Measurements from ENCODE around the gene ARV1. TPM values are rescaled to one million over a fixed set of nuclear protein-coding genes. Genes with fewer than 3 reads are reported as not detected.
A peak's percentile ranks its signal among the peaks of the same experiment; 100 is the strongest.
"Not testable (repeated sequence)": the region's sequence is repeated elsewhere in the genome, so short reads cannot be mapped to it uniquely, and the experiment has no call there.

ARV1 gene
- total and polyA plus RNA-seq, 10 donors: 11.8 to 31.6 (median 18.2) TPM

DNA sequence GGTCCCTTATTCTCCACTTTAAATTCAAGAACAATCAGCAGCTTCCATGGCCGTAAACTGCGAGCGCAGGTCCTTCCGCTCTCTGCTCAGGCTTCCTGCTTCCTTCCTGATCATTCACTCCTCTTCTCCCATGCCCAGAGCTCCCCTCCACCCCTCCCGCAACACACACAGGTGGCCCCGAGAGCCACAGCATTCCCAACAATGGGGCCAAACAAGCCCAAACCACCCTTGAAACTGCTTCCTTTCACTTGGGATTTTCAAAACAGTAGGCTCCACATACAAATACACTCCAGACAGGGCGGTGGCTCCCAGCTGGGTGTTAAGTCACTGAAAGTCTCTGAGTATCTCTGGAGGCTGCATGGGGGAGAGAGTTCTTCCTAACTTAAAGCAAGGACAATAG, 49.8 kb downstream of the ARV1 start:
- Histone ChIP-seq H3K9me3 (no peaks in the 10 kb centered on the region), H3K4me3 (peak overlapping the region in 2 of 8 donors; percentile 2 to 30), H3K4me1 (peaks cover 7 to 53% (median 17%) of the 10 kb centered on the region in 6 donors), H3K36me3 (peaks cover 0 to 10% (median 0%) of the 10 kb centered on the region in 6 donors), H3K27me3 (replicated peaks in 1 of 7) (no peaks in the 10 kb centered on the region), H3K27ac (peak overlapping the region in 6 of 8 donors; percentile 13 to 56 (median 34))
- TF ChIP-seq POLR2AphosphoS5 (IDR thresholded peaks at IDR 0.05) (peak in 2 of 3 donors; percentile 66 to 71), POLR2A (IDR thresholded peaks at IDR 0.05) (no peak)
- WGBS, 5 donors: 16 to 38% (median 25%) methylated on average over 7 of the region's 7 CpGs
- no peak for DNase-seq
- intact Hi-C loops (cut with DNase I; ENCODE audit: low total_unique reads): no loop called here

DNA sequence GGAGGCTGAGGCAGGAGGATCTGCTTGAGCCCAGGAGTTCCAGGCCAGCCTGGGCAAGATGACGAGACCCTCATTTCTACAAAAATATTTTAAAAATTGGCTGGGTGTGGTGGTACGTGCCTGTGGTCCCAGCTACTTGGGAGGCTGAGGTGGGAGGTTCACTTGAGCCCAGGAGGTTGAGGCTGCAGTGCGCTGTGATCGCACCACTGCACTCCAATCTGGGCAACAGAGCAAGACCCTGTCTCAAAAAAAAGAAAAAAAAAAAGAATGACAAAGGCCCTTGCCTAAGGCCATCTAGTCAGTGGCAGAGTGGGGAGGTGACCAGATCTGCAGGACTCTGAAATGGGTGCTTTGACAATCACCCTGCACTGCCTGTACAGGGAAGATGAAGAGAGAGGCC, 50.4 kb downstream of the ARV1 start:
- H3K9me3 ChIP-seq; DNase-seq; H3K27me3 ChIP-seq (replicated peaks in 1 of 7); H3K4me3 ChIP-seq; intact Hi-C loops (cut with DNase I; ENCODE audit: low total_unique reads): not testable (repeated sequence)
- Histone ChIP-seq H3K4me1 (peaks cover 7 to 54% (median 17%) of the 10 kb centered on the region in 6 donors), H3K36me3 (peaks cover 0 to 10% (median 0%) of the 10 kb centered on the region in 6 donors), H3K27ac (peak overlapping the region in 5 of 8 donors; percentile 22 to 56 (median 40))
- WGBS, 5 donors: 87 to 100% (median 91%) methylated on average over 4 of the region's 4 CpGs

DNA sequence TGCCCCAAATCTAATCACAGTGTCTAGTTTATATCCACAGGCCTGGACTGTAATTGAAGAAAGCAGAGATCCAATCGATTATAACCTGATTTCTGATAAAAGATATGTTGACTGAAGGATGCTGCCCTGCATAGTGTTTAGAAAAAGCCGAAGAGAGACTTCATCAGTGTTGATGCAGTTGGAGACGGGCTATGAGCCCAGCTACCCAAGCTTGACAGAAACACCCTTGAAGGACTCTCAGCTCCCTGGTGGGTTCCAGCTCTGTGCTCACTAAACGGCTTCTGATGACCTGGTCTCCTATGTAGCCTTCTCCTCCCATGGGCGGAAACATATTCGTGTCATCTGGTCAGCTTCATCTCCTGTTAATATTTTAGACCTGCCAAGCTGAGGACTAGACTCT, 50.9 kb downstream of the ARV1 start:
- Histone ChIP-seq H3K9me3 (no peaks in the 10 kb centered on the region), H3K36me3 (peaks cover 0 to 10% (median 0%) of the 10 kb centered on the region in 6 donors), H3K4me1 (peaks cover 7 to 54% (median 17%) of the 10 kb centered on the region in 6 donors), H3K4me3 (no peak overlapping the region), H3K27me3 (replicated peaks in 1 of 7) (no peaks in the 10 kb centered on the region), H3K27ac (no peak overlapping the region)
- TF ChIP-seq, protein P1, sequence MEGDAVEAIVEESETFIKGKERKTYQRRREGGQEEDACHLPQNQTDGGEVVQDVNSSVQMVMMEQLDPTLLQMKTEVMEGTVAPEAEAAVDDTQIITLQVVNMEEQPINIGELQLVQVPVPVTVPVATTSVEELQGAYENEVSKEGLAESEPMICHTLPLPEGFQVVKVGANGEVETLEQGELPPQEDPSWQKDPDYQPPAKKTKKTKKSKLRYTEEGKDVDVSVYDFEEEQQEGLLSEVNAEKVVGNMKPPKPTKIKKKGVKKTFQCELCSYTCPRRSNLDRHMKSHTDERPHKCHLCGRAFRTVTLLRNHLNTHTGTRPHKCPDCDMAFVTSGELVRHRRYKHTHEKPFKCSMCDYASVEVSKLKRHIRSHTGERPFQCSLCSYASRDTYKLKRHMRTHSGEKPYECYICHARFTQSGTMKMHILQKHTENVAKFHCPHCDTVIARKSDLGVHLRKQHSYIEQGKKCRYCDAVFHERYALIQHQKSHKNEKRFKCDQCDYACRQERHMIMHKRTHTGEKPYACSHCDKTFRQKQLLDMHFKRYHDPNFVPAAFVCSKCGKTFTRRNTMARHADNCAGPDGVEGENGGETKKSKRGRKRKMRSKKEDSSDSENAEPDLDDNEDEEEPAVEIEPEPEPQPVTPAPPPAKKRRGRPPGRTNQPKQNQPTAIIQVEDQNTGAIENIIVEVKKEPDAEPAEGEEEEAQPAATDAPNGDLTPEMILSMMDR (IDR thresholded peaks at IDR 0.05 in 8 of 11, conservative IDR thresholded peaks at IDR 0.05 in 3 of 11): no peak
- TF ChIP-seq POLR2AphosphoS5 (IDR thresholded peaks at IDR 0.05) (no peak), POLR2A (IDR thresholded peaks at IDR 0.05) (no peak)
- 85 to 93% (median 93%) methylated on average over 6 of the region's 6 CpGs for WGBS, 5 donors
- DNase-seq: no peak
- intact Hi-C loops (cut with DNase I; ENCODE audit: low total_unique reads): no loop called here

DNA sequence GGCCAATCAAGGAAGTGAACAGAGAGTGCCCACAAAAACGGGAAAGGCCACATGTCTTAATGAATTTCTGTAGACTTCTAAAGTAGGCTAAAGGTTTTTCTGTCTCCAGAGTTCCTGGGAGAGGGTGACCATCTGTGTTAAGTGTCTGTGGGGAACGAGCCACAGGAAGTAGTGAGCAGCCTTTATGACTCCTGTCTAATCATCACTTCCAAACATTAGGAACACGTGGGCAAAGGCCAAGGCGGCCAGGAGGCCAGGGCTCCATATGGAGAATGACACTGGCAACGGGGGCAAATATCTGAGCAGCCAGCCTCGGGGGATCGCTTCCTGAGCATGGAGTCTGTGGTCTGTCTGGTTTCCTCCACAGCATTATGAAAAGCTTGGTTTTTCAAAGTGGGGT, 54.1 kb downstream of the ARV1 start:
- no peaks in the 10 kb centered on the region for H3K27me3 ChIP-seq (replicated peaks in 1 of 7)
- peaks cover 0 to 1% (median 0%) of the 10 kb centered on the region in 6 donors for H3K36me3 ChIP-seq
- peaks cover 19 to 80% (median 40%) of the 10 kb centered on the region in 6 donors for H3K4me1 ChIP-seq
- intact Hi-C loops (cut with DNase I; ENCODE audit: low total_unique reads): no loop called here
- no peaks in the 10 kb centered on the region for H3K9me3 ChIP-seq
- no peak for DNase-seq
- H3K4me3 ChIP-seq: no peak overlapping the region
- TF ChIP-seq POLR2AphosphoS5 (IDR thresholded peaks at IDR 0.05) (no peak), POLR2A (IDR thresholded peaks at IDR 0.05) (no peak)
- TF ChIP-seq, protein P1 (IDR thresholded peaks at IDR 0.05 in 8 of 11, conservative IDR thresholded peaks at IDR 0.05 in 3 of 11): no peak
- H3K27ac ChIP-seq: no peak overlapping the region
- WGBS, 5 donors: 16 to 26% (median 23%) methylated on average over 6 to 7 of the region's 7 CpGs

DNA sequence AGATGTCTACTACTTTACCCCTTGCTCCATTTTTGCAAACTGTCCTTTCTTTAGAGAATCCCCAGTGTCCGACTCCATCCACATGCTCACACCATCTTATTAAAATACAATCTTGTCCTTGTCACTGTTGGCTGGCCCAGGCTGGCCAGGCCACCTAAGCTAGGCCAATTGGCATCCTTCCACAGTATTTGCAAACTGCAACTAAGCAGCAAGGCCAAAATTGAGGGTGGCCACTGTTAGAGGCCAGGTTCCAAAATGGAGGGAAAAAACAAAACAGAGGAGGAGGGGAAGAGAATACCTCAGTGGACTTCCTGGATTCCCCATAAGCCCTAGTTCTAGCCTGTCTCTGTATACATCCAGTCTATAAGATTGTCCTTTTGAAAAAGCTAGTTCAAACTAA, 56.9 kb downstream of the ARV1 start:
- Histone ChIP-seq H3K9me3 (no peaks in the 10 kb centered on the region), H3K4me3 (no peak overlapping the region), H3K4me1 (peaks cover 19 to 83% (median 45%) of the 10 kb centered on the region in 6 donors), H3K27me3 (replicated peaks in 1 of 7) (peaks cover 0 to 19% (median 0%) of the 10 kb centered on the region in 7 donors), H3K27ac (peak overlapping the region in 2 of 8 donors; percentile 36 to 50), H3K36me3 (no peaks in the 10 kb centered on the region)
- intact Hi-C loops (cut with DNase I; ENCODE audit: low total_unique reads): loop anchor here (5.0 kb wide), 1 partner anchor 58 kb away; the partner anchor contains the start of genes ARV1 and TTC13
- no peak for DNase-seq
- TF ChIP-seq, protein P1 (IDR thresholded peaks at IDR 0.05 in 8 of 11, conservative IDR thresholded peaks at IDR 0.05 in 3 of 11): no peak
- no peak for TF ChIP-seq POLR2A (IDR thresholded peaks at IDR 0.05)
- no peak for TF ChIP-seq POLR2AphosphoS5 (IDR thresholded peaks at IDR 0.05)
- 90 to 100% (median 97%) methylated on average over 1 of the region's 1 CpG for WGBS, 5 donors
